HepG2 (cell line): ENCODE data around the gene PDE5A. TPM values are rescaled to one million over a fixed set of nuclear protein-coding genes. Genes with fewer than 3 reads are reported as not detected.

Experiments
- ATAC-seq: fragments of 200-7000 bp; cut with Tn5 transposase; 3 replicates; pipeline ENCODE4 v1.9.1; 2020; ENCODE audit warnings: mild to moderate bottlenecking, moderate library complexity
- BruUV-seq: library from RNA; stranded (reverse); fragments of 400-500 nt; replicated peaks from 2 replicates; lab custom pipeline; 2021; lab: Mats Ljungman, UMichigan
- CTCF ChIA-PET: fragments of 300-600 bp; formaldehyde crosslinking; extraction: SDS; loops from one replicate; lab custom pipeline; 2021; ENCODE audit warnings: low total read pairs, inconsistent platforms, low intra/inter-chr PET ratio; lab: Yijun Ruan, JAX
- POLR2A ChIA-PET: fragments of 350-600 bp; sonication (Branson Sonifier 250); formaldehyde crosslinking; loops from one replicate; lab custom pipeline; 2020; ENCODE audit warnings: antibody characterized with exemption, inconsistent platforms; lab: Yijun Ruan, JAX
- DNase-seq: peaks from one replicate; pipeline ENCODE4 v3.0.0-alpha.2; 2015; ENCODE audit warnings: low spot score
- FAIRE-seq: peaks from 3 replicates; lab custom pipeline; 2011; peaks lifted over from hg19 to GRCh38; lab: Jason Lieb, UNC
- H2AFZ ChIP-seq: one replicate; pipeline ENCODE4 v1.6.1; 2011; ENCODE audit warnings: low read length, inconsistent platforms
- H3K27ac ChIP-seq: fragments of 300-600 bp; 3 replicates; pipeline ENCODE4 v1.8.0; 2011; ENCODE audit warnings: mixed run types, mild to moderate bottlenecking, mixed read lengths, low read length, inconsistent platforms; ENCODE audit not compliant: insufficient read depth; ENCODE audit errors: extremely low read length
- H3K27me3 ChIP-seq, 2 experiments: fragments of 200-600 bp in 1 of 2; 2 replicates in 1 of 2; 3 replicates in 1 of 2; pipeline versions ENCODE4 v1.6.0 to v1.8.0; 2011; ENCODE audit warnings: low read length in 2 of 2, mild to moderate bottlenecking in 2 of 2, moderate library complexity in 2 of 2, inconsistent platforms in 1 of 2; ENCODE audit not compliant: insufficient read depth in 2 of 2, control insufficient read depth in 1 of 2
- H3K36me3 ChIP-seq, 2 experiments: fragments of 200-600 bp in 1 of 2; replicated peaks in 1 of 2; 2 replicates in 1 of 2; 3 replicates in 1 of 2; pipeline versions ENCODE4 v1.5.1 to v1.8.0; 2011; ENCODE audit warnings: low read length in 2 of 2, inconsistent platforms in 1 of 2; ENCODE audit not compliant: insufficient read depth in 2 of 2, control insufficient read depth in 1 of 2
- H3K4me1 ChIP-seq: 2 replicates; pipeline ENCODE4 v1.5.1; 2012; ENCODE audit warnings: low read length, inconsistent platforms; ENCODE audit not compliant: insufficient read depth
- H3K4me2 ChIP-seq: 2 replicates; pipeline ENCODE4 v1.6.0; 2011; ENCODE audit warnings: low read depth, low read length, inconsistent platforms
- H3K4me3 ChIP-seq, 3 experiments: fragments of 200-600 bp in 1 of 3; sonication (generic), shearing (Covaris generic) in 1 of 3; replicated peaks in 1 of 3; 2 replicates each; pipeline ENCODE4 v1.5.1; 2011 to 2016; ENCODE audit warnings: low read length in 3 of 3, inconsistent platforms in 2 of 3, low read depth in 2 of 3, mild to moderate bottlenecking in 2 of 3, control low read depth in 1 of 3, mixed read lengths in 1 of 3; ENCODE audit not compliant: insufficient read depth in 1 of 3
- H3K79me2 ChIP-seq: one replicate; pipeline ENCODE4 v1.6.1; 2011; ENCODE audit warnings: low read length, inconsistent platforms; ENCODE audit not compliant: insufficient read depth
- H3K9ac ChIP-seq: 2 replicates; pipeline ENCODE4 v1.6.0; 2011; ENCODE audit warnings: mild to moderate bottlenecking, low read depth, low read length, inconsistent platforms; ENCODE audit not compliant: insufficient read depth
- H3K9me3 ChIP-seq: 2 replicates; pipeline ENCODE4 v1.5.1; 2012; ENCODE audit warnings: mild to moderate bottlenecking, low read length
- H4K20me1 ChIP-seq: 2 replicates; pipeline ENCODE4 v1.6.0; 2011; ENCODE audit warnings: inconsistent platforms, mild to moderate bottlenecking, low read length, moderate library complexity; ENCODE audit not compliant: insufficient read depth
- CHD4 ChIP-seq: fragments of 200-600 bp; sonication (generic); IDR thresholded peaks from 2 replicates; pipeline ENCODE4 v1.7.0; 2017; ENCODE audit warnings: mild to moderate bottlenecking, low read length, borderline replicate concordance
- ETV5 ChIP-seq: IDR thresholded peaks from 2 replicates; pipeline ENCODE4 v1.6.1; 2018; ENCODE audit warnings: missing biosample characterization, missing genetic modification reagents, inconsistent platforms, borderline replicate concordance
- MYNN ChIP-seq: sonication (generic); formaldehyde crosslinking; IDR thresholded peaks from 2 replicates; pipeline ENCODE4 v1.4.0; 2020; ENCODE audit warnings: mild to moderate bottlenecking, low read depth, missing genetic modification reagents
- NAIF1 ChIP-seq: sonication (generic); formaldehyde crosslinking; IDR thresholded peaks from 2 replicates; pipeline ENCODE4 v1.5.0; 2020; ENCODE audit warnings: mild to moderate bottlenecking, missing genetic modification reagents, borderline replicate concordance
- SIN3A ChIP-seq: IDR thresholded peaks from 2 replicates; pipeline ENCODE4 v1.6.1; 2011; ENCODE audit warnings: low read depth, mild to moderate bottlenecking, control low read depth, low read length, borderline replicate concordance
- SMARCC2 ChIP-seq: fragments of 450-650 bp; IDR thresholded peaks from 2 replicates; pipeline ENCODE4 v1.6.1; 2017; ENCODE audit warnings: antibody characterized with exemption, mild to moderate bottlenecking
- SOX5 ChIP-seq: IDR thresholded peaks from 2 replicates; pipeline ENCODE4 v1.6.1; 2016; ENCODE audit warnings: borderline replicate concordance
- ZNF556 ChIP-seq: sonication (generic); formaldehyde crosslinking; IDR thresholded peaks from 2 replicates; pipeline ENCODE4 v1.4.0; 2020; ENCODE audit warnings: mild to moderate bottlenecking, missing genetic modification reagents, borderline replicate concordance
- ZNF678 ChIP-seq: sonication (generic); formaldehyde crosslinking; IDR thresholded peaks from 2 replicates; pipeline ENCODE4 v1.4.0; 2020; ENCODE audit warnings: mild to moderate bottlenecking, missing genetic modification reagents
- ZNF740 ChIP-seq: sonication (generic); formaldehyde crosslinking; IDR thresholded peaks from 2 replicates; pipeline ENCODE4 v1.4.0; 2020; ENCODE audit warnings: missing genetic modification reagents
- ZSCAN31 ChIP-seq: sonication (generic); formaldehyde crosslinking; IDR thresholded peaks from 2 replicates; pipeline ENCODE4 v1.5.0; 2020; ENCODE audit warnings: low read depth, mild to moderate bottlenecking, missing genetic modification reagents
- WGBS: methylation state at CpG from one replicate; pipeline ENCODE4 v1.1.6; 2017; ENCODE audit warnings: low lambda C conversion rate; 5-methylcytosine and 5-hydroxymethylcytosine counted together
- in situ Hi-C: cut with HindIII; loops from 2 replicates; pipeline ENCODE4 v1.10.0; 2017; ENCODE audit warnings: low pct_unique_long_range_greater_than_20kb; ENCODE audit not compliant: extremely low pct_ligation_motif_present
- intact Hi-C: fragments of 100-400 bp; cut with micrococcal nuclease; formaldehyde crosslinking; loops from one replicate; pipeline ENCODE4 v1.10.0; 2022; ENCODE audit not compliant: unreplicated experiment
- polyA plus RNA-seq, 8 experiments: library from polyadenylated mRNA; depleted of rRNA in 3 of 8; stranded (reverse) in 7 of 8; unstranded in 1 of 8; fragments of >200 nt; fragmentation: Illumina TruSeq in 4 of 8; extraction: Trizol in 4 of 8; gene quantifications; 2 replicates each; pipeline versions ENCODE4 v1.2.1 to v1.2.3, GENCODE V29; 2011 to 2016; ENCODE audit warnings: low read depth in 4 of 8, missing spikeins in 1 of 8, mixed read lengths in 1 of 8; ENCODE audit not compliant: insufficient read depth in 1 of 8
- total RNA-seq, 5 experiments: library from RNA; depleted of rRNA; stranded (reverse); fragments of >200 nt; fragmentation: Illumina TruSeq; extraction: Trizol; gene quantifications; 2 replicates each; pipeline ENCODE4 v1.2.3, GENCODE V29; 2016; ENCODE audit warnings: low read depth in 1 of 5

PDE5A gene
- total and polyA plus RNA-seq, 2 of the 13 experiments (the other 11 are each of a cell fraction or from before 2014, with no cell fraction given), result 0.22 to 0.44 TPM

- FAIRE-seq, result no peak
- POLR2A ChIA-PET, result no interaction called here
- no peaks in the 10 kb centered on the region for H3K36me3 ChIP-seq
- no peak overlapping the region for H3K4me3 ChIP-seq
- intact Hi-C loops (no loop called here), in situ Hi-C loops (loop anchor here (25.0 kb wide), 1 partner anchor 656 kb away; no protein-coding TSS in a partner anchor)
- H3K27me3 ChIP-seq, result no peaks in the 10 kb centered on the region; a peak in 1 of 5 replicates
- CTCF ChIA-PET, result no interaction called here
- no peak overlapping the region for H3K27ac ChIP-seq
- no peaks in the 10 kb centered on the region for H3K9me3 ChIP-seq
- H3K4me2 ChIP-seq, result no peak overlapping the region
- no TSS peak for BruUV-seq
- H2AFZ ChIP-seq, result no peak overlapping the region
- H3K4me1 ChIP-seq, result peaks cover 7% of the 10 kb centered on the region
- no peak for DNase-seq
- no peak for ATAC-seq
- no peaks in the 10 kb centered on the region for H4K20me1 ChIP-seq
- TF ChIP-seq NAIF1 (CRISPR knock-in tag) (no peak), SOX5 (CRISPR knock-in tag) (no peak), ZNF678 (CRISPR knock-in tag) (no peak), ZSCAN31 (CRISPR knock-in tag) (no peak), ETV5 (CRISPR knock-in tag) (no peak), SMARCC2 (no peak), CHD4 (no peak), ZNF740 (CRISPR knock-in tag) (no peak), ZNF556 (CRISPR knock-in tag) (no peak), MYNN (CRISPR knock-in tag) (no peak), SIN3A (no peak)
- no peaks in the 10 kb centered on the region for H3K79me2 ChIP-seq
- no peak overlapping the region for H3K9ac ChIP-seq
- WGBS, result 11% methylated on average over 6 of the region's 6 CpGs
Measured at GRCh38 chr4:119643306-119644042, 14.9 kb upstream of the PDE5A start.
